ENCODE results near the gene CHSY1.
A peak's percentile ranks its signal among the peaks of the same experiment; 100 is the strongest.

The CHSY1 gene

GRCh38 chr15:101210058-101210457 is 41.8 kb downstream of the CHSY1 start:
- DNase-seq (ENCODE audit: low read depth), result no peak

- no peak for DNase-seq (ENCODE audit: low read depth)
Measured at GRCh38 chr15:101209285-101209845, 42.5 kb downstream of the CHSY1 start.

- DNase-seq (ENCODE audit: low read depth), result no peak
Measured at GRCh38 chr15:101207867-101208288, 44.0 kb downstream of the CHSY1 start.

GRCh38 chr15:101206176-101206591 is 45.7 kb downstream of the CHSY1 start:
- no peak for DNase-seq (ENCODE audit: low read depth)

- no peak for DNase-seq (ENCODE audit: low read depth)
Measured at GRCh38 chr15:101204739-101205535, 46.9 kb downstream of the CHSY1 start.

GRCh38 chr15:101203607-101204189 is 48.1 kb downstream of the CHSY1 start:
- no peak for DNase-seq (ENCODE audit: low read depth)

- DNase-seq (ENCODE audit: low read depth), result no peak
Measured at GRCh38 chr15:101203029-101203573, 48.7 kb downstream of the CHSY1 start.

- DNase-seq (ENCODE audit: low read depth), result peak; percentile 98
Measured at GRCh38 chr15:101201411-101202174, 50.3 kb downstream of the CHSY1 start.

- DNase-seq (ENCODE audit: low read depth), result no peak
Measured at GRCh38 chr15:101200181-101200580, 51.7 kb downstream of the CHSY1 start.

GRCh38 chr15:101198800-101199199 is 53.0 kb downstream of the CHSY1 start:
- DNase-seq (ENCODE audit: low read depth), result no peak

- no peak for DNase-seq (ENCODE audit: low read depth)
Measured at GRCh38 chr15:101198031-101198575, 53.7 kb downstream of the CHSY1 start.

- DNase-seq (ENCODE audit: low read depth), result no peak
Measured at GRCh38 chr15:101194546-101195125, 57.2 kb downstream of the CHSY1 start.

GRCh38 chr15:101193806-101194545 is 57.9 kb downstream of the CHSY1 start:
- no peak for DNase-seq (ENCODE audit: low read depth)

- DNase-seq (ENCODE audit: low read depth), result peak; percentile 47
Measured at GRCh38 chr15:101193120-101193644, 58.7 kb downstream of the CHSY1 start.

GRCh38 chr15:101192081-101192480 is 59.8 kb downstream of the CHSY1 start:
- DNase-seq (ENCODE audit: low read depth), result no peak

- DNase-seq (ENCODE audit: low read depth), result no peak
Measured at GRCh38 chr15:101191242-101191641, 60.6 kb downstream of the CHSY1 start.

- DNase-seq (ENCODE audit: low read depth), result no peak
Measured at GRCh38 chr15:101190092-101190595, 61.7 kb downstream of the CHSY1 start.

- DNase-seq (ENCODE audit: low read depth), result no peak
Measured at GRCh38 chr15:101189409-101190091, 62.3 kb downstream of the CHSY1 start.

GRCh38 chr15:101188637-101189408 is 63.0 kb downstream of the CHSY1 start:
- no peak for DNase-seq (ENCODE audit: low read depth)

Data from GM04504 (cell line).